Ishikawa (cell line): ENCODE data around the gene LRRC8C.

ENCODE experiments used
- CEBPB ChIP-seq: IDR thresholded peaks from 2 replicates; pipeline ENCODE4 v1.6.1; 2012
- CREB1 ChIP-seq: IDR thresholded peaks from 2 replicates; pipeline ENCODE4 v1.6.1; 2012; ENCODE audit warnings: low read depth
- EGR1 ChIP-seq: IDR thresholded peaks from 2 replicates; pipeline ENCODE4 v1.6.1; 2012
- EP300 ChIP-seq: IDR thresholded peaks from 2 replicates; pipeline ENCODE4 v1.6.1; 2012; ENCODE audit warnings: borderline replicate concordance
- FOXM1 ChIP-seq: IDR thresholded peaks from 2 replicates; pipeline ENCODE4 v1.6.1; 2012; ENCODE audit warnings: low read depth, borderline replicate concordance
- NFIC ChIP-seq: IDR thresholded peaks from 2 replicates; pipeline ENCODE4 v1.6.1; 2012
- RAD21 ChIP-seq: IDR thresholded peaks from 2 replicates; pipeline ENCODE4 v1.6.1; 2012; ENCODE audit warnings: low read depth
- TAF1 ChIP-seq: IDR thresholded peaks from 2 replicates; pipeline ENCODE4 v1.6.1; 2012; ENCODE audit warnings: low read depth, mild to moderate bottlenecking
- TCF12 ChIP-seq: IDR thresholded peaks from 2 replicates; pipeline ENCODE4 v1.6.1; 2012; ENCODE audit warnings: low read depth
- TEAD4 ChIP-seq: IDR thresholded peaks from 2 replicates; pipeline ENCODE4 v1.6.1; 2012
- USF1 ChIP-seq: IDR thresholded peaks from 2 replicates; pipeline ENCODE4 v1.6.1; 2012
- YY1 ChIP-seq: IDR thresholded peaks from 2 replicates; pipeline ENCODE4 v1.6.1; 2012; ENCODE audit warnings: low read depth
- ZBTB7A ChIP-seq: IDR thresholded peaks from 2 replicates; pipeline ENCODE4 v1.6.1; 2012; ENCODE audit warnings: low read depth
- TF ChIP-seq, protein P1 (sequence below): IDR thresholded peaks from 2 replicates; pipeline ENCODE4 v1.6.1; 2012; ENCODE audit warnings: low read depth, mild to moderate bottlenecking
- TF ChIP-seq, protein P2 (sequence below): IDR thresholded peaks from 2 replicates; pipeline ENCODE4 v1.6.1; 2012

LRRC8C gene

GRCh38 chr1:89599332-89599630 is 33.6 kb upstream of the LRRC8C start:
- TF ChIP-seq ZBTB7A = no peak

DNA sequence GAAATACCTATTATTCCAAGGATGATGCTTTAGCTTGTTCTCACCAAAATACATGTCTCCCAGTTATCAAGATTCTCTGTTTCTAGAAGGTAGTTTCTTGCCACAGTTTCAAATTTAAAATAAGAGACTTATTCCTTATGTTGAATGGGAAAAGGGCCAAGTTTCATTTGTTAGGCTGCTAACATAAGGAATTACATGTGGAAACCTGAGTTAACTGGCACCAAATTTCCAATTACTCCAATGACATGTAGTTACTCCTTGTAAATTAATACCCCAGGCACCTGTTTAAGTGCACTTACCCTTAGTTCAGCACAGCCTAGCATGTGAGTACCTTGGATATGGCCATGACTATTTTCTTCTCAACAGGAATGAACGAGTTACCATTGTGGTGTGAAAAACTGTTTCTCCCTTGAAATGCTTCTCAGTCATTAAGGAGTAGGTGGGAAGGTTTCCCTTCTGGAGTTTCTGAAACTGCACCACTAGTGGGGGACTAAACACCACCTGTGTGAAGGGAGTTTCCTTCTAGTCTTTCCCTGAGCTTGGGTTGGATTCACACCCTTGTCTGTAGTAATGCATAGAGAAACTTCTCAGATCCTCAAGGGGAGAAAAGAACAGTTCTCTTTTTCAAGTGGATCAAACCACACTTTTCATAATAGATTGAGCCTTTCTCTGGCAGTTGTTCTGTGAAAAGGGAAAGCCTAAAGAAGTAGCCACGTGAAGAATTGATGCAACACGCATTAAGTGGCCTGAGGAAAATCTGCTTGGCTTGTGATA is 32.3 kb upstream of the LRRC8C start:
- TF ChIP-seq EGR1 = no peak
- TF ChIP-seq TEAD4 = no peak
- no peak for TF ChIP-seq FOXM1

DNA sequence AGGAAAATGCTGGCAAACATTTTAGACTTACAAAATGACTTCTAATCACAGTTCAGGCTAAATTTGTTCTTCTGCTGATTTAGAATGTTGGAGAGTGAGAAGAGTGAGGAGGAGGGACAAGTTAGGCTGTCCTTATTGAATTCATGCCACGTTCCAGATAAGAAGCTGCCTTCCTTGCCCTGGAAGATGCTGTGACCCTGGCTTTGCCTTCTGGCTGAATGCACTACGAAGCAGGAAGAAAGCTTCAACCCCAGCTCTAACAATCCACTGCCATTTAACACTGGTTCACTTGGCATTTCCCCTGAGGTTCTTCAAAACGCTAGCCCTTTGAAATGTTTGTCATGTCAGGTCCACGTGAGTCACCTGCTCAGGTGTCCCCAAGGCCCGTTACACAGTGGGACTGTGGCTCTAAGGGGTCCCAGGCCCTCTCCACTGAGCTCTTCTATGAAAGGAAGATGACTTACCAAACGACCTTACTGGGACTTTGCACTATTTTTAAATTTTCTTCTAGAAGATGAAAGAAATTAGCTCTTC is 30.0 kb upstream of the LRRC8C start:
- TF ChIP-seq ZBTB7A = no peak
- TF ChIP-seq TCF12 = no peak
- TF ChIP-seq, protein P1, sequence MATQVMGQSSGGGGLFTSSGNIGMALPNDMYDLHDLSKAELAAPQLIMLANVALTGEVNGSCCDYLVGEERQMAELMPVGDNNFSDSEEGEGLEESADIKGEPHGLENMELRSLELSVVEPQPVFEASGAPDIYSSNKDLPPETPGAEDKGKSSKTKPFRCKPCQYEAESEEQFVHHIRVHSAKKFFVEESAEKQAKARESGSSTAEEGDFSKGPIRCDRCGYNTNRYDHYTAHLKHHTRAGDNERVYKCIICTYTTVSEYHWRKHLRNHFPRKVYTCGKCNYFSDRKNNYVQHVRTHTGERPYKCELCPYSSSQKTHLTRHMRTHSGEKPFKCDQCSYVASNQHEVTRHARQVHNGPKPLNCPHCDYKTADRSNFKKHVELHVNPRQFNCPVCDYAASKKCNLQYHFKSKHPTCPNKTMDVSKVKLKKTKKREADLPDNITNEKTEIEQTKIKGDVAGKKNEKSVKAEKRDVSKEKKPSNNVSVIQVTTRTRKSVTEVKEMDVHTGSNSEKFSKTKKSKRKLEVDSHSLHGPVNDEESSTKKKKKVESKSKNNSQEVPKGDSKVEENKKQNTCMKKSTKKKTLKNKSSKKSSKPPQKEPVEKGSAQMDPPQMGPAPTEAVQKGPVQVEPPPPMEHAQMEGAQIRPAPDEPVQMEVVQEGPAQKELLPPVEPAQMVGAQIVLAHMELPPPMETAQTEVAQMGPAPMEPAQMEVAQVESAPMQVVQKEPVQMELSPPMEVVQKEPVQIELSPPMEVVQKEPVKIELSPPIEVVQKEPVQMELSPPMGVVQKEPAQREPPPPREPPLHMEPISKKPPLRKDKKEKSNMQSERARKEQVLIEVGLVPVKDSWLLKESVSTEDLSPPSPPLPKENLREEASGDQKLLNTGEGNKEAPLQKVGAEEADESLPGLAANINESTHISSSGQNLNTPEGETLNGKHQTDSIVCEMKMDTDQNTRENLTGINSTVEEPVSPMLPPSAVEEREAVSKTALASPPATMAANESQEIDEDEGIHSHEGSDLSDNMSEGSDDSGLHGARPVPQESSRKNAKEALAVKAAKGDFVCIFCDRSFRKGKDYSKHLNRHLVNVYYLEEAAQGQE = no peak
- no peak for TF ChIP-seq EP300
- TF ChIP-seq FOXM1 = no peak
- no peak for TF ChIP-seq CEBPB
- TF ChIP-seq USF1 = no peak
- no peak for TF ChIP-seq TAF1
- TF ChIP-seq RAD21 = no peak
- TF ChIP-seq, protein P2, sequence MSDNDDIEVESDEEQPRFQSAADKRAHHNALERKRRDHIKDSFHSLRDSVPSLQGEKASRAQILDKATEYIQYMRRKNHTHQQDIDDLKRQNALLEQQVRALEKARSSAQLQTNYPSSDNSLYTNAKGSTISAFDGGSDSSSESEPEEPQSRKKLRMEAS = no peak
- no peak for TF ChIP-seq CREB1
- TF ChIP-seq EGR1 = no peak
- TF ChIP-seq NFIC = no peak
- no peak for TF ChIP-seq YY1
- TF ChIP-seq TEAD4 = no peak

- no peak for TF ChIP-seq CREB1
- no peak for TF ChIP-seq TCF12
- no peak for TF ChIP-seq EP300
- no peak for TF ChIP-seq USF1
- no peak for TF ChIP-seq TEAD4
- TF ChIP-seq RAD21 = no peak
- TF ChIP-seq FOXM1 = no peak
- TF ChIP-seq CEBPB = no peak
- TF ChIP-seq TAF1 = no peak
- TF ChIP-seq ZBTB7A = no peak
- TF ChIP-seq, protein P2 = no peak
- TF ChIP-seq, protein P1 = no peak
- no peak for TF ChIP-seq NFIC
- no peak for TF ChIP-seq YY1
Observed at GRCh38 chr1:89603651-89604413, 29.1 kb upstream of the LRRC8C start.

DNA sequence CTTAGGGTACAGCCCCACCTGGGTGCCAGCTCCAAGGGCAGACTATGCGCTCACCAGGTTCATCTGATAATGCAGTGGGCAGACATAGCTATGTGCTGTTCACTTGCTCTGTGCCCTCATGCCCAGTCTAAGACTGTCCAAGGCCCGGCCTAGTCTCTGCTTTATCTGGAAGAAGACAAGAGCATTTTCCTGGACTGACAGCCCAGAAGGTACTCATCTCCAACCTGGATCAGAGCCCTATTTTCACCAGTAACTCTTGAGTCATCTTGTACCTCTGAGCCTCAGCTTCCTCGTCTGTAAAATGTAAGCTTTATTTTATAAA is 28.5 kb upstream of the LRRC8C start:
- TF ChIP-seq TAF1 = no peak
- no peak for TF ChIP-seq EP300
- TF ChIP-seq USF1 = no peak
- no peak for TF ChIP-seq ZBTB7A
- no peak for TF ChIP-seq CEBPB
- TF ChIP-seq, protein P2 = no peak
- TF ChIP-seq RAD21 = no peak
- no peak for TF ChIP-seq NFIC
